Measurements from ENCODE around the gene ENOX1. TPM values are rescaled to one million over a fixed set of nuclear protein-coding genes. Genes with fewer than 3 reads are reported as not detected.

ENOX1 gene
- total RNA-seq, 1 donor from 2014 or later, result 2.0 TPM

- Mint-ChIP-seq H3K9me3 (ENCODE audit: low read depth) (no peaks in the 10 kb centered on the region), H3K36me3 (ENCODE audit: low read depth) (no peaks in the 10 kb centered on the region), H3K27me3 (ENCODE audit: low read depth) (no peaks in the 10 kb centered on the region), H3K27ac (ENCODE audit: unreplicated experiment) (no peak overlapping the region), H3K4me1 (ENCODE audit: low read depth) (no peaks in the 10 kb centered on the region), H3K4me3 (ENCODE audit: unreplicated experiment) (no peak overlapping the region)
- no peak for TF ChIP-seq CTCF (IDR thresholded peaks at IDR 0.05)
- no peak for DNase-seq (ENCODE audit: low spot score)
Measured at GRCh38 chr13:43487885-43488284, 298.9 kb downstream of the ENOX1 start.

GRCh38 chr13:43487461-43487860 lies 299.3 kb downstream of the ENOX1 start:
- H3K27me3 Mint-ChIP-seq (ENCODE audit: low read depth), result no peaks in the 10 kb centered on the region
- H3K27ac Mint-ChIP-seq (ENCODE audit: unreplicated experiment), result no peak overlapping the region
- no peak for TF ChIP-seq CTCF (IDR thresholded peaks at IDR 0.05)
- H3K9me3 Mint-ChIP-seq (ENCODE audit: low read depth), result no peaks in the 10 kb centered on the region
- no peak overlapping the region for H3K4me3 Mint-ChIP-seq (ENCODE audit: unreplicated experiment)
- no peak for DNase-seq (ENCODE audit: low spot score)
- no peaks in the 10 kb centered on the region for H3K4me1 Mint-ChIP-seq (ENCODE audit: low read depth)
- H3K36me3 Mint-ChIP-seq (ENCODE audit: low read depth), result no peaks in the 10 kb centered on the region

- Mint-ChIP-seq H3K27me3 (ENCODE audit: low read depth) (no peaks in the 10 kb centered on the region), H3K36me3 (ENCODE audit: low read depth) (no peaks in the 10 kb centered on the region), H3K27ac (ENCODE audit: unreplicated experiment) (no peak overlapping the region), H3K4me1 (ENCODE audit: low read depth) (no peaks in the 10 kb centered on the region), H3K4me3 (ENCODE audit: unreplicated experiment) (no peak overlapping the region), H3K9me3 (ENCODE audit: low read depth) (no peaks in the 10 kb centered on the region)
- DNase-seq (ENCODE audit: low spot score), result no peak
- no peak for TF ChIP-seq CTCF (IDR thresholded peaks at IDR 0.05)
Measured at GRCh38 chr13:43484432-43485225, 302.1 kb downstream of the ENOX1 start.

- H3K27me3 Mint-ChIP-seq (ENCODE audit: low read depth), result no peaks in the 10 kb centered on the region
- H3K36me3 Mint-ChIP-seq (ENCODE audit: low read depth), result no peaks in the 10 kb centered on the region
- no peak for DNase-seq (ENCODE audit: low spot score)
- no peak overlapping the region for H3K27ac Mint-ChIP-seq (ENCODE audit: unreplicated experiment)
- H3K4me3 Mint-ChIP-seq (ENCODE audit: unreplicated experiment), result no peak overlapping the region
- peaks cover 6% of the 10 kb centered on the region for H3K4me1 Mint-ChIP-seq (ENCODE audit: low read depth)
- TF ChIP-seq CTCF (IDR thresholded peaks at IDR 0.05), result no peak
- H3K9me3 Mint-ChIP-seq (ENCODE audit: low read depth), result no peaks in the 10 kb centered on the region
Measured at GRCh38 chr13:43483930-43484329, 302.8 kb downstream of the ENOX1 start.

- Mint-ChIP-seq H3K9me3 (ENCODE audit: low read depth) (no peaks in the 10 kb centered on the region), H3K27me3 (ENCODE audit: low read depth) (no peaks in the 10 kb centered on the region), H3K27ac (ENCODE audit: unreplicated experiment) (no peak overlapping the region), H3K36me3 (ENCODE audit: low read depth) (no peaks in the 10 kb centered on the region), H3K4me3 (ENCODE audit: unreplicated experiment) (no peak overlapping the region), H3K4me1 (ENCODE audit: low read depth) (peaks cover 19% of the 10 kb centered on the region)
- no peak for TF ChIP-seq CTCF (IDR thresholded peaks at IDR 0.05)
- DNase-seq (ENCODE audit: low spot score), result no peak
Measured at GRCh38 chr13:43482641-43483040, 304.1 kb downstream of the ENOX1 start.
